Fibroblast of upper back skin (primary cell): ENCODE measurements around the gene DCLK1.
A peak's percentile ranks its signal among the peaks of the same experiment; 100 is the strongest.

Experiments used
- DNase-seq: peaks from one replicate; pipeline ENCODE4 v3.0.0-alpha.2; 2013

DCLK1 gene

GRCh38 chr13:35856084-35856483 is 275.1 kb downstream of the DCLK1 start:
- no peak for DNase-seq

DNA sequence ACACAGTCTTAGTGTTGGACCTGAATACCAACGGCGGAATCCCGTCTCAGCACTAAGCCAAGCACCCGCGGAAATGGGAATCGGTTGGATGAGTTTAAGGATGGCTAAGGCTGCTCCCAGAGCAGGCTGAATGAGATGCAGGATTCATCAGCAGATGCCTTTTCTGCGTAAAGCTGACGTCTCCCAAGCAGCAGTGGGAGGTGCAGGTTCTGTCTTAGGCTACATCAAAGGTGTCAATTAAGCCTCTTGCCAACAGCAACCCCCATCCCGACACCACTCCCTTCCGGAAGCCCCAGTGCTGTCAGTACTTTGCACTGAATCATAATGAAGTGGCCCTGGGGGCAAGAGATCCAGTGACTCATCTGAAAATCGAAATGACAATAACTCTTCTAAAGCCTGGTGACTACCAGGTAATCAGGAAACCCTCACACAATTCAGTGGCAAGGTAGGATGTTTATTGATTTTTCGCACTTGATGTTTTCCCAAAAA is 275.6 kb downstream of the DCLK1 start:
- DNase-seq, result peak; percentile 35

DNA sequence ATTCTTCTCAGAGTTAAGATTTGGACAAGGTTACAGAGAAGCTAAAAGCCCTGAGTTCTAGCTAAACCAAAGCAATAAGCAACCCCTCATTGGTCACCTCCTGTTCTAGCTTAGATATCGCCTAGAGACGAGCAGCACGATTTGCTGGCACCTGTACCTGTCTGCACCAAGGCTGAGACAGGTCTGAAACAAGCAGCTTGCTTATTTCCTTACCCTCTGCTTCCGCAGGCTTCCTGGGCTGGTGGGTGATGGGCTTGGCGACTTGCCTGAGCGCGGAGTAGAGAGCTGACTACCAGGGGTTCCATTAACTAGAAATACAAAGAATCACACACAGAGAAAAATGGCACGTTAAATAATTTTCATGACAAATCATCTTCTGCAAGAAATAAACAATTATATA is 276.9 kb downstream of the DCLK1 start:
- DNase-seq, result no peak

- DNase-seq, result no peak
These were observed 279.3 kb downstream of the DCLK1 start for GRCh38 chr13:35851881-35852280.

DNA sequence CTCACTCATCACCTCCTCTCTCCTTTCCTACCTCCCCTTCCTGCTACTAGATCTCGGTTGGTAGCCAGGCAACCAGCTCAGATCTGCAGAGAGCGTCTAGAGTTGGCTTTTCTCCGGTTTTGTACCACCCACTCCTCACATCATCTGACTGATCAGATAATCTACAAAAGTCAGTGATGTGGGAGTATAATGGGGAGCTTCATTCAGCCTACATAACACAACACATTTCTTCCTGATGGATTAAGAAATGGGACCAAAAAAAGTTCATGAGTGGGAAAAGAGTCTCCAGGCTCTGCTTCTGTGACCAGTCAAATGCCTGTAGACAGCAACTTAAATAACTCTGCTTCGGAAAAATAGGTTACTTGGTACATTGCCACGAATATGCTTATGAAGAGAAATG is 279.8 kb downstream of the DCLK1 start:
- DNase-seq, result no peak

DNA sequence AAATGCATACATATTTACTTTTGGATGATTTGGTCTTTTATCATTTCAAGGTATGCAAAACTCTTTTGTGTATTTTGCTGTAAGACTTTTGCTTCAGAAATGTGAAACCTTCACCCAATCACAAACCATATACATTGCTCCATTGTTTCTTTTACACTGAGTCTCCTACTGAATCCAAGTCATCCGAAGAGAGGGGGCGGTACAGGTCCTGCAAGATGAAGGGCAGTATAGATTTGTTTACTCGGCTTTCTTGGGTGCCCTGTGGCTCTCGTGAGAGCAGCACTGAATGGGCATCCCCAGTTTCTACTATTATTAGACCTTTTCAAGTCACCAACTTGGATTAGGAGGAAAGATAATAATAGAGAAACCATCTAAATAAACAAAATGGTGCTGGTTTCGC is 280.6 kb downstream of the DCLK1 start:
- no peak for DNase-seq

DNA sequence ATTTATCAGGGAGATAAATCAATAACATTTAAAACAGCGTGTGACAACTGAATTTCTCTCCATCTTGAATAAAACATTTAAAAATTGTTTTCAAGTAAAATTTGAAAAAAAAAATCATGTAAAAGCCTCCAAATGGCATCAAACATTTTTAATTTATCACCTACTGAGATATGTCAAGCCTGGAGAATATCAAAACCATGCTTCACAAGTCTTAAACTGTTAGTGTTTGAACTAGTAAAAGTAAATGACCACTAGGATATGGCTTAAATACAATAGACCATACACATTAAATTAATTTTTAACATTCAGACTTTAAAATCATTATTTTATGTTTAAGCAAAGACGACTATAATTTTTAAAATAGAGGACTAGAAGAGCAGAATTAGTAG is 281.9 kb downstream of the DCLK1 start:
- no peak for DNase-seq

DNA sequence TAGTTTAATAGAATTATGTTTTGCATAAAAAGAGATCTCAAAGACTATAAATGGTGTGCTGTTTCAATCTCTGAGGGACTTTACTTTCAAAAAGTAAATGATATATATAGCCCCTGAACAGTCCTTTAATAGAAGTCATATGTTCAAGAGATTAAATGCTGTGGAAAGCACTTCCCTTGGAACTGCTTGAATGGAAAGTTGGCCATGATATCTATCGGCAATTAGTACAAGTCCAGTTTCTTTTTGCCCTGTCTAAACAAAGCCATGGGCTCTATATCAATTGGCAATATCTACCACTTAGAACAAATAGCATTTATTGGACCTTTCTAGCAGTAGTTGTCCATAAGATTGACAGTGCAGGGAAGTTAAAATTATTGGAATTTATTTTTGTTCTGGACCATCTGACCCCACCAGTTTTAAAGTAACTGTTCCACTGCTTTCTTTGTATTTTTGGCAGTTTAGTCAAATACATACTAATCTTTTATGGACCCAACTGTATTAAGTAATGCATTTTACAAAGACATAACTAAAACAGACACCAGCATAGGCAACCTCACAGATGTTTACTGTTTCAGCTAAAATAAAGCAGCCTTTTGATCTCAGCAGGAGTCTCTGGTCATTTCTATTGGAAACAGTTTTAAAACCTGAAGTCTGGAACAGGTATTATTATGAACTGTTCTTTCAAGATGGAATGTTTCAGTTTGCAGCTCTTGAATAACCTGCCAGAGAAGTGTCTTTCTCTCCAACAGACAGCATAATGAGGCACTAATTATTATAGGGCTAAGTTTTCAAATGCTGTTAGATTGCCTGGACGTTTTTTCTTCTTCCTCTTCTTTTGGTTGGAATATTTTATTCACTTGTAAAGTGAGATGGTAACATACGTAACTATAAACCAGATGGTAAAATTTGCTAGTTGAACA is 282.6 kb downstream of the DCLK1 start:
- peak; percentile 39 for DNase-seq

DNA sequence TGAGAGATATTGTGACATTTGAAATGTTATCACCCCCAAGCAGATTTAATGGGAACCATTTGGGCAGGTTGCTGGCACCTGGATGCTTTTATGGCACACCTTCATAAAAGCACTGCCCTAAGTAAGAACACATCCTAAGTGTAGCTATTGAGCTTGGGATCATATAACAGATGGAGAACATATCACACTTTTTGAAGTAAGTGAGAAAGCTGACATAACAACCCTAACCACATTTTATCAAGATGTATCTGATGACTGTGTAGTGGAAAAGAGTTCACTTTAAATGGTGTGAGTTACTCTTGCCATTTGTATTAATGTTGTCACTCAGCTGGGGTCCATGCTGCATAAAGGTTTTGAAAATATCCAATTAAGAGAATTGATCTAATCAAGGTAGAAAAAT is 287.9 kb downstream of the DCLK1 start:
- no peak for DNase-seq

- peak; percentile 20 for DNase-seq
These were observed 290.1 kb downstream of the DCLK1 start for GRCh38 chr13:35841060-35841521.

GRCh38 chr13:35839806-35840205 is 291.4 kb downstream of the DCLK1 start:
- DNase-seq, result no peak

- peak; percentile 96 for DNase-seq
These were observed 292.8 kb downstream of the DCLK1 start for GRCh38 chr13:35838356-35838755.

GRCh38 chr13:35836446-35836845 is 294.7 kb downstream of the DCLK1 start:
- DNase-seq, result peak; percentile 51

DNA sequence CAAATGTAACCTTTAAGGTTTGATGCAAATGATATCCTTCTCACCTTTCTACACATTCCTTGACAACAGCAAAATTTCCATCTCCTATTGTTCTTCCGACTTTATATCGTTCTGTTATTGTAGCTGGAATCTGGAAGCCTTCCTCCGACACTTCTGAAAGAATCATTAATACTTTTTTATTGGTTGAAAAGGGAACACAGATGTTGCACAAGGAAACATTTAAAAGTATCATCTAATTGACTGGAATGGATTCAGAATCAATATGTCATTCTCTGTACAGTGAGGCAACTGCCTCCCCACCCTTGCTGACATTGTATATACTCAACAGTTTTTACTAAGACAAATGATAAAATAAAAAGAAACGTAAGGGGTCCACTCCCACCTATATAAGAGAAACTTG is 295.2 kb downstream of the DCLK1 start:
- peak; percentile 8 for DNase-seq

GRCh38 chr13:35833608-35834275 is 297.4 kb downstream of the DCLK1 start:
- DNase-seq, result no peak

- DNase-seq, result no peak
These were observed 298.2 kb downstream of the DCLK1 start for GRCh38 chr13:35833031-35833430.

DNA sequence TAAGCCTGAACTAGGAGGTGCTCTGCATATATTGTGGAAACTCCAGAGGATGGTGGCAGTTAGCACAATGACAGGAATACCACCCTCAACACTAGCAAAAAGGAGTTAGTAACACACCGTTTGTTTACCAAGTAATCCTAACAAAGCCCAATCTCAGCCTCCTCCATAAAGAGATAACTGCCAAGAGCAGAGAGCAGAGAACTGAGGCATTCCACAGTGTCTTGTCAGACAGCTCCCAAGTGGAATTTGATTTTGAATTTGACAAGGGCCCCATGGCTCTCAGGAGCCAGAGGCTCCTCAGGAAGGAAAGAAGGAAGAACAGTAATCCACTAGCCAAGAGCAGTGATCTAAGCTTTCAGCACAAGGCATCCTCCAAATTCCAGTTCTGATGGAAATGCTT is 298.6 kb downstream of the DCLK1 start:
- peak; percentile 34 for DNase-seq

GRCh38 chr13:35830850-35831450 is 300.2 kb downstream of the DCLK1 start:
- no peak for DNase-seq

- no peak for DNase-seq
These were observed 304.4 kb downstream of the DCLK1 start for GRCh38 chr13:35826626-35827254.

- no peak for DNase-seq
These were observed 306.4 kb downstream of the DCLK1 start for GRCh38 chr13:35824825-35825224.

DNA sequence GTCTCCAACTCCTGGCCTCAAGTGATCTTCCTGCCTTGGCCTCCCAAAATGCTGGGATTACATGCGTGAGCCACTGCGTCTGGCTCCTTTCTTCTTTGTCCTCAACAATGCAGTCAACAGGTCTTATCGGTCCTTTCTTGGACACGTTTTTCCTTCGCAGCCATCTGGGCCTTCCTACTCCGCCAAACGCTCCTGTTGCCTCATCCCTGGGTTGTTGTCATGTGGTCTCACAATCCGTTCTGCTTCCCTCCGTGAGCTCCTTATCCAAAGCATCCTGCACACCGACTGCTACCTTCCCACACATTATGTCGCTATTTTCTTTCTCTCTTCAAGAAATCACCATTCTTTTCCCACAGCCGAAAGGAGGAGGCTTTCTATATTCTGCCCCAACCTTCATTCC is 306.8 kb downstream of the DCLK1 start:
- no peak for DNase-seq

DNA sequence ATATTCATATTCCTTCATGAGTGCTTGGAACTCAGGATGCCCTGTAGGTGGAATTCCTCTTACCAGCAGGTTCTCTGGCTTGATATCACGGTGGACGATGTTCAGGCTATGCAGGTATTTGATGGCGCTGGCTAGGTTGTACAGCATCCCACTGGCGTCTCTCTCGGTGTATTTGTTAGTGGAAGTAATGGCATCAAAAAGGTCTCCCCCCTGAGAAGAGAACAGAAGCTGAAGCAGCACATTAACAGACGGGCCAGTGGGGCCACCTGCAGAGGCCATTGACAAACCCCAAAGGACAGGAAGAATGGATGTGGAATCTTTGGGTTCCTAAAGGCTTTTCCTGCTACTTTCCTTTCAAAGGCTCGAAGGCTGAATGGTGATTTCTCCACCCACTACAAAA is 308.5 kb downstream of the DCLK1 start:
- no peak for DNase-seq

DNA sequence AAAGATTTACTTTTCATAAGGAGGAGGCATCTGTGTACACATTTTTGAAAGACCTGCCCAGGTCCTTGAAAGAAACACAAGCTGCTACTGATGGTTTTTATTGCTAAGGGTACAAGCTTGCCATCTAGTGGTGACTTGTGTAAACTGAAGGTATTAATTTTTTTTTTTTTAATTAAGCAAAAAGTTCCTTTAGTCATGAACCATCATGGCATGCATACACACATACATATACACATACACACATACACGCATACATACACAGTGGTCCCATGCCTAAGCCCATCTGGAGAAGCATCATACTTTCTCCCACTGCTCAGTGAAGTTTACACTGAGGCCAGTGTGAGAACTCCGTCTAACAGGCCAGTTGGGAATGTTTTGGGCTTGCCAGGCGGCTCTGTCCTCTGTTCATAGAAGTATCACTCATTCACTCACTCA is 312.5 kb downstream of the DCLK1 start:
- peak; percentile 64 for DNase-seq
